ENCODE data around the gene GPRC5C. TPM values are rescaled to one million over a fixed set of nuclear protein-coding genes. Genes with fewer than 3 reads are reported as not detected.

Gene GPRC5C
- total and polyA plus RNA-seq, 8 donors: 38.2 to 106 (median 49.9) TPM

GRCh38 chr17:74444406-74444805 is 12.5 kb downstream of the GPRC5C start:
- ATAC-seq: peak in 2 of 4 donors; percentile 3 to 10
- H3K4me1 ChIP-seq: peaks cover 27 to 31% (median 29%) of the 10 kb centered on the region in 3 donors
- no peaks in the 10 kb centered on the region for H3K27me3 ChIP-seq
- intact Hi-C loops (cut with DNase I): no loop called here
- peaks cover 0 to 31% (median 12%) of the 10 kb centered on the region in 3 donors for H3K36me3 ChIP-seq
- peak in 3 of 6 donors; percentile 60 to 67 (median 62) for DNase-seq
- FAIRE-seq: no peak
- H3K9me3 ChIP-seq: no peaks in the 10 kb centered on the region
- TF ChIP-seq, protein P1, sequence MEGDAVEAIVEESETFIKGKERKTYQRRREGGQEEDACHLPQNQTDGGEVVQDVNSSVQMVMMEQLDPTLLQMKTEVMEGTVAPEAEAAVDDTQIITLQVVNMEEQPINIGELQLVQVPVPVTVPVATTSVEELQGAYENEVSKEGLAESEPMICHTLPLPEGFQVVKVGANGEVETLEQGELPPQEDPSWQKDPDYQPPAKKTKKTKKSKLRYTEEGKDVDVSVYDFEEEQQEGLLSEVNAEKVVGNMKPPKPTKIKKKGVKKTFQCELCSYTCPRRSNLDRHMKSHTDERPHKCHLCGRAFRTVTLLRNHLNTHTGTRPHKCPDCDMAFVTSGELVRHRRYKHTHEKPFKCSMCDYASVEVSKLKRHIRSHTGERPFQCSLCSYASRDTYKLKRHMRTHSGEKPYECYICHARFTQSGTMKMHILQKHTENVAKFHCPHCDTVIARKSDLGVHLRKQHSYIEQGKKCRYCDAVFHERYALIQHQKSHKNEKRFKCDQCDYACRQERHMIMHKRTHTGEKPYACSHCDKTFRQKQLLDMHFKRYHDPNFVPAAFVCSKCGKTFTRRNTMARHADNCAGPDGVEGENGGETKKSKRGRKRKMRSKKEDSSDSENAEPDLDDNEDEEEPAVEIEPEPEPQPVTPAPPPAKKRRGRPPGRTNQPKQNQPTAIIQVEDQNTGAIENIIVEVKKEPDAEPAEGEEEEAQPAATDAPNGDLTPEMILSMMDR (IDR thresholded peaks at IDR 0.05): no peak
- H3K27ac ChIP-seq: peak overlapping the region; percentile 90 to 99 (median 98)
- no peak overlapping the region for H3K4me3 ChIP-seq
- WGBS, 2 donors: 33 to 38% methylated on average over 11 to 12 of the region's 12 CpGs

DNA sequence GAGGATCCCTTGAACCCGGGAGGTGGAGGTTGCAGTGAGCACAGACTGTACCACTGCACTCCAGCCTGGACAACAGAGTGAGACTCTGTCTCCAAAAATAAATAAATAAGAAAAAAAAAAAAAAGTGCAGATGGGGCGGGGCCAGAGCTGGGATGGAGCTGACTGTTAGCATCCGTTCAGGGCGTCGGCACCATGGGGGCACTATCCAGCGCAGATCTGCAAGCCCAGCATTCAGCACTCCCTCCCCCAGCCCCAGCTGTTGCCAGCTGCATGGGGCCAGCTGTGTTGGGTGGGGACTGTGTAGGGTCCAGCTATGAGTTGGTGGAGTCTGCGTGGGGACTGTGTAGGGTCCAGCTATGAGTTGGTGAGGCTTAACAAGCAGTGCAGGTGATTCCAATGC is 13.3 kb downstream of the GPRC5C start:
- H3K9me3 ChIP-seq: no peaks in the 10 kb centered on the region
- TF ChIP-seq, protein P1 (IDR thresholded peaks at IDR 0.05): no peak
- 83 to 91% methylated on average over 7 of the region's 7 CpGs for WGBS, 2 donors
- FAIRE-seq (no peak), ATAC-seq (no peak), DNase-seq (no peak)
- peaks cover 27 to 31% (median 29%) of the 10 kb centered on the region in 3 donors for H3K4me1 ChIP-seq
- H3K4me3 ChIP-seq: no peak overlapping the region
- peaks cover 0 to 30% (median 8%) of the 10 kb centered on the region in 3 donors for H3K36me3 ChIP-seq
- H3K27ac ChIP-seq: no peak overlapping the region
- H3K27me3 ChIP-seq: no peaks in the 10 kb centered on the region
- intact Hi-C loops (cut with DNase I): no loop called here

- H3K36me3 ChIP-seq: peaks cover 0 to 18% (median 4%) of the 10 kb centered on the region in 3 donors
- H3K27ac ChIP-seq: peak overlapping the region in 1 of 4 donors; percentile 11
- no peak overlapping the region for H3K4me3 ChIP-seq
- peaks cover 27 to 31% (median 29%) of the 10 kb centered on the region in 3 donors for H3K4me1 ChIP-seq
- DNase-seq: peak in 3 of 6 donors; percentile 64 to 77 (median 74)
- TF ChIP-seq, protein P1 (IDR thresholded peaks at IDR 0.05): no peak
- WGBS, 2 donors: 57% methylated on average over 30 to 31 of the region's 31 CpGs
- no peak for ATAC-seq
- intact Hi-C loops (cut with DNase I): no loop called here
- no peak for FAIRE-seq
- no peaks in the 10 kb centered on the region for H3K9me3 ChIP-seq
- no peaks in the 10 kb centered on the region for H3K27me3 ChIP-seq
Observed at GRCh38 chr17:74446551-74447500, 14.9 kb downstream of the GPRC5C start.

GRCh38 chr17:74447628-74448159 is 15.8 kb downstream of the GPRC5C start:
- TF ChIP-seq, protein P1 (IDR thresholded peaks at IDR 0.05): no peak
- ATAC-seq: no peak
- Histone ChIP-seq H3K9me3 (no peaks in the 10 kb centered on the region), H3K4me1 (peaks cover 20 to 23% (median 21%) of the 10 kb centered on the region in 3 donors), H3K4me3 (no peak overlapping the region), H3K27ac (no peak overlapping the region), H3K36me3 (peaks cover 0 to 18% (median 4%) of the 10 kb centered on the region in 3 donors), H3K27me3 (no peaks in the 10 kb centered on the region)
- 93 to 94% methylated on average over 11 of the region's 11 CpGs for WGBS, 2 donors
- intact Hi-C loops (cut with DNase I): no loop called here
- FAIRE-seq: no peak
- DNase-seq: peak in 1 of 6 donors; percentile 11
